ENCODE results near the gene TIMP4.

DNA sequence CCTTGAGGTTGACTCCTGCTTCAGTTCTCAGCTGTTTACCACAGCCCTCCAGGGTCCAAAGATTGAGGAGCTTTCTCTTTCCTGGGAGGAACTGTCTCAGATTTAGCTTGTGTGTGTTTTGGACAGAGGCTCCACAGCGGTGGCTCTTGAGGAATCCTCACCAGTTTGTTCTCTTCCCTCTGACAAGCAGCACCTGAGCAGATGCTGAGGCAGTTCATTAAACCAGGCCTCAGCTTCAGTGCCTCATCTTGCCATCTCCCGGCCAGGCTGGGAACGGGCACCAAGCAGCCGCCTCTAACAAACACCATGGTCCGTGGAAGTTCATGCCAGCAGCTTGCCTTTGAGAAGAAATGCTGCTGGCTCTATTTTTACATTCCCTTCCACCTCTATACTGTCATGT lies 25.8 kb upstream of the TIMP4 start:
- TF ChIP-seq, protein P1, sequence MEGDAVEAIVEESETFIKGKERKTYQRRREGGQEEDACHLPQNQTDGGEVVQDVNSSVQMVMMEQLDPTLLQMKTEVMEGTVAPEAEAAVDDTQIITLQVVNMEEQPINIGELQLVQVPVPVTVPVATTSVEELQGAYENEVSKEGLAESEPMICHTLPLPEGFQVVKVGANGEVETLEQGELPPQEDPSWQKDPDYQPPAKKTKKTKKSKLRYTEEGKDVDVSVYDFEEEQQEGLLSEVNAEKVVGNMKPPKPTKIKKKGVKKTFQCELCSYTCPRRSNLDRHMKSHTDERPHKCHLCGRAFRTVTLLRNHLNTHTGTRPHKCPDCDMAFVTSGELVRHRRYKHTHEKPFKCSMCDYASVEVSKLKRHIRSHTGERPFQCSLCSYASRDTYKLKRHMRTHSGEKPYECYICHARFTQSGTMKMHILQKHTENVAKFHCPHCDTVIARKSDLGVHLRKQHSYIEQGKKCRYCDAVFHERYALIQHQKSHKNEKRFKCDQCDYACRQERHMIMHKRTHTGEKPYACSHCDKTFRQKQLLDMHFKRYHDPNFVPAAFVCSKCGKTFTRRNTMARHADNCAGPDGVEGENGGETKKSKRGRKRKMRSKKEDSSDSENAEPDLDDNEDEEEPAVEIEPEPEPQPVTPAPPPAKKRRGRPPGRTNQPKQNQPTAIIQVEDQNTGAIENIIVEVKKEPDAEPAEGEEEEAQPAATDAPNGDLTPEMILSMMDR (IDR thresholded peaks at IDR 0.05; ENCODE audit: low read depth, low read length, missing input control), result no peak
- TF ChIP-seq TAF1 (conservative IDR thresholded peaks at IDR 0.05) (no peak), RAD21 (IDR thresholded peaks at IDR 0.05) (no peak), JUND (IDR thresholded peaks at IDR 0.05) (no peak), GABPA (IDR thresholded peaks at IDR 0.05 in 1 of 2, conservative IDR thresholded peaks at IDR 0.05 in 1 of 2) (no peak)
- TF ChIP-seq, protein P2, sequence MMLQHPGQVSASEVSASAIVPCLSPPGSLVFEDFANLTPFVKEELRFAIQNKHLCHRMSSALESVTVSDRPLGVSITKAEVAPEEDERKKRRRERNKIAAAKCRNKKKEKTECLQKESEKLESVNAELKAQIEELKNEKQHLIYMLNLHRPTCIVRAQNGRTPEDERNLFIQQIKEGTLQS (IDR thresholded peaks at IDR 0.05), result no peak

Data from liver (tissue), 3 donors.